Central memory CD4-positive, alpha-beta T cell (primary cell): Measurements from ENCODE around the gene TPO.

Experiments
- DNase-seq: peaks from one replicate; pipeline ENCODE4 v3.0.0; 2022

The TPO gene

DNA sequence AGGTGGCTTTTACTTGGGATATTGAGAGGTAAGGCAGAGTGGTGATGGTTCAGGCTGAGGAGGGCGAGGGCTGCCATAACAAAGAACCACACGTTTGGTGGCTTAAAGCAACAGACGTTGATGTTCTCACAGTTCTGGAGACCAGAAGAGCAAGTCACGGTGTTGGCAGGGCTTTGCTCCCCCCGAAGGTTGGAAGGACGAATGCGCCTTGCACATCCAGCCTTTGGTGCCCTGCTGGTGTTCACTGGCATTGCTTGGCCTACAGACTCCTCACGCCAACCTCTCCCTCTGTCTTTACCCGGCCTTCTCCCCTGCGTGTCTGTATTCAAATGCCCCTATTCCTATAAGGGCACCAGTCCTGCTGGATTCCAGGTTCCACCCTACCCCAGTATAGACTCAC is 125.4 kb downstream of the TPO start:
- DNase-seq: no peak

- DNase-seq: no peak
Measured at GRCh38 chr2:1539441-1539840, 126.2 kb downstream of the TPO start.

- no peak for DNase-seq
Measured at GRCh38 chr2:1539973-1540372, 126.7 kb downstream of the TPO start.

DNA sequence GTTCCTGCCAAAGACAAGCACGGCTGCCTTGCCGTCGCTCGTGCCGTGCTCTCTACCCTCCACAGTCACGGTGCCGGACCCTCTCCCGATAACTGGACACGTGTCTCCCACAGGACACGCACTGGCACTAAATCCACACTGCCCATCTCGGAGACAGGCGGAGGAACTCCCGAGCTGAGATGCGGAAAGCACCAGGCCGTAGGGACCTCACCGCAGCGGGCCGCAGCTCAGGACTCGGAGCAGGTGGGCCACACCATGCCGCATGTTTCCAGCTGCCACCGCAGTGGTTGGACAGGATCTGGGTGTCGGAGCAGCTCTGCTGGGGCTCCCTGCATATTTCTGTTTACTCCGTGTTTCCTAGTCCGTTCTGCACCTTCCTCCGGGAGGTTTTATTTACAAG is 127.2 kb downstream of the TPO start:
- no peak for DNase-seq

GRCh38 chr2:1541040-1541439 is 127.8 kb downstream of the TPO start:
- DNase-seq: no peak

DNA sequence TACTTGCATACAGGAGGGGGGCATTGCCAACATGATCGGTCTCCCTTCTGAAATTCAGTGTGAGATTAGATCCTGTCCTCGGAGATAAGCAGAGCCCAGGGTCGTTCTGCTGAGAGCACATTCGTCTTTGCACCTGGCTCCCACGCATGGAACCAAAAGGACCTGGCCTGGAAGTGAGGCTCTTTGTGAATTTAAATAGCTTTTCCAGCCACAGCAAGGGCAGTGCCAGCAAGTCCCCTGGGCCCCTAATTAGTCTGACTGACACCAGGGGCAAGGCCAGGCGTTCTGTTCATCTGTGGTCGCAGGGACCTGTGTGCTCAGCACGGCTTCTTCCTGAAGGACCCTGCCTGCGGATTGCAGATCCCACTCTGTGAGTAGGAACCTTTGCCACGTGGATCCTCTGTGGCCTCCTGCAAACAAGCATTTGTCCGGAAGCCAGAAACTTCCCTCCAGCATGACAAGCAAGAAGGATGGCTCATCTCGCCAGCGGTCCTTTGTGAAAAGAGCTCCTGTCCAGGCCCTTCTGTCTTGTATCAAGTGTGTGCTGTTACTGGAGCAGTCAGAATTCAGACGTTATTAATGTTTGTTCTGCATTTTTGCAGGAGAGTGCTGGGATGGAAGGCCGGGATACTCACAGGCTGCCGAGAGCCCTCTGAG is 128.7 kb downstream of the TPO start:
- DNase-seq: no peak

DNA sequence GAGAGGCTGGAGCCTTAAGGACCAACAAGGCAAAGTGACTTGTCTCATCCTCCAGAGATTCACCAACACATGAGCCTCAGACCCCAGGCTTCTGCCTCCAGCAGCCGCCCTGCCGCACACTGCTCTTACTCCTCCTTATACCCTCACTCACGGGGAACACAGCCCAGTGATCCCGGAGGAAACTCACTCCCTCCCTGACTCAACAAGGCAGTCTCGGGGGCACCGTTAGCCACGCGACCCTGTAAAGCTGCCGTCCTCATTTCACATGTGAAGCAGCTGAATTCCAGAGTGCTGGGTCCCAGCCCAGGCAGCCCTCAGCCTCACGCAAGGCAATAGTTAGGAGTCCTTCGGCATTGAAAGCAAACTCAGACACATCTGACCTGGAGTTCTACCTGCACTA is 129.7 kb downstream of the TPO start:
- DNase-seq: no peak

- DNase-seq: no peak
Measured at GRCh38 chr2:1543776-1544477, 130.7 kb downstream of the TPO start.

DNA sequence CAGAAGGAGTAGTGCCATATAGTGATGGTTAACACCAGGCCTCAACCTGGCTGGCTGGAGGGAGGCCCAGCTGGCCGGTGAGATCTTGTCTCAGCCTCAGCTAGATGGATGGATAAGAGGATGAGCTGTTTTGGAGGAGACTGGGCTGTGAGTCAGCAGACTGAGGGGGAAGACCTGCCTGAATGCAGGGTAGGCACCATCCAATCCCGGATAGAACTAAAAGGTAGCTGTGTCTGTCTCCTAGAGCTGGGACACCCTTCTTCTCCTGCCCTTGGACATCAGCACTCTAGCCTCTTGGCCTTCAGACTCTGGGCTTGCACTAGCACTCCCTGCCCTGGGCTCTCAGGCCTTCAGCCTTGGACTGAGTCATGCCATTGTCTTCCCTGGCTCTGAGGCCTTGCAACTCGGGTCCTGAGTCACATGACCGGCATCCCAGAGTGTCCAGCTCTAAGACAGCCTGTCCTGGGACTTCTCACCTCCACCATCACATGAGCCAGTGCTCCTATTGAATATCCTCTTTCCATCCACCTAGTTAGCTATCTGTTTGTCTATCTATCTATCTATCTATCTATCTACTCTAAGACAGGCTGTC is 131.3 kb downstream of the TPO start:
- DNase-seq: no peak

GRCh38 chr2:1546023-1546591 is 132.8 kb downstream of the TPO start:
- DNase-seq: peak; percentile 20

- no peak for DNase-seq
Measured at GRCh38 chr2:1546901-1547300, 133.6 kb downstream of the TPO start.

DNA sequence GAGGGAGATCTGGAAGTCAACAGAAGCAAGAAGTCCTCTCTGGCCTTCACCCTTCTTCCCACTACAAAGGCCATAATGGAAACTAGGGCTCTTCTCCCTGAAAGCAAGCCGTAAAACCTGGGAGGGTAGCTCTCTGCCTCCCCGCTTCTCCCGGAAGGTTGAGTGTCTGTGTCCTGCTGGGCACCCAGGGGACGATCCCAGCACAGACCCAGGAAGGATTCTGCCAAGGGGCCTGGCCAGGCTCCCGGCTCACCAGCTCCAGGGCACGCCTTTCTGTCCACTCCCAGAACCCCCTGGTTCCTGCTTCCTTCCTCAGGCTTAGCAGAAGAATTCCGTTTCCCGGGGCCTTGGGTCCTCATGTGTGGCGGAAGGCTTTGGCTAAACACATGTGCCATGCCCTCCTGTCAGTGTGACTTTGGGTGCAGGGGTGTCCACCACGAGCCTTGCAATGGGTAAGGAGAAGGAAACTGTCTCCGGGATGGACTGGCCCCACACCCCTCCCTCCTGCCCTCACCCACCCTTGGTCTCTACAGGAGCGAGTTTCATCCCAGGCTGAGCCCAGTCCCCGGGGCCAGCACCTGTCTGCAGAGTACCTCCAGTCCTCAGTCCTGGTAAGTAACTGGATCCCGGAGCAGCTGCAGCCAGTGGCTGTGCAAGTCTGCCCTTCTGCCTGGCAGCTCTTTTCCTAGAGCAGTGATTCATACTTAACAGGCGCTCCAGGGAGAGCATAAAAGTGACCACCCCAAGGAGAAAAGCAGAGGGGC is 135.8 kb downstream of the TPO start:
- DNase-seq: no peak

GRCh38 chr2:1550076-1550475 is 136.8 kb downstream of the TPO start:
- no peak for DNase-seq

GRCh38 chr2:1550658-1551316 is 137.5 kb downstream of the TPO start:
- DNase-seq: peak; percentile 33

GRCh38 chr2:1551905-1552304 is 138.6 kb downstream of the TPO start:
- DNase-seq: no peak

DNA sequence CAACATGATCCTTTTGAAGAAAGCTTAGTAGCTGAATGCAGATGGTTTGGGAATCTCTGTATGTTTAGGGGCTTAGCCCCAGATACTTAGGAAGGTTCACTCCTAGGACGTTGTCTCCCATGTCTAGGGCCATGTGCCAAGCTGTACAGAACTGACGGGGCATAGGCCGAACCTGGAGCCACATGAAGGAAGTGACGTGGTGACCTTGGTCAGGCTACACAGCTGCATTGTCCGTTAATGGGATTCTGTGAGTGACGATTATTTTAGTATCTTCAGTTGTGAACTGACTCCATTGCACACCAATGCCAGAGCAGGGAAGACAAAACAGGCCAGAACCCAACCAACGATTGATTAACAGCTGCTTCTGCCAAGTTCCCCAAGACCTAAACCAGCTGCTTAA is 139.3 kb downstream of the TPO start:
- DNase-seq: no peak

DNA sequence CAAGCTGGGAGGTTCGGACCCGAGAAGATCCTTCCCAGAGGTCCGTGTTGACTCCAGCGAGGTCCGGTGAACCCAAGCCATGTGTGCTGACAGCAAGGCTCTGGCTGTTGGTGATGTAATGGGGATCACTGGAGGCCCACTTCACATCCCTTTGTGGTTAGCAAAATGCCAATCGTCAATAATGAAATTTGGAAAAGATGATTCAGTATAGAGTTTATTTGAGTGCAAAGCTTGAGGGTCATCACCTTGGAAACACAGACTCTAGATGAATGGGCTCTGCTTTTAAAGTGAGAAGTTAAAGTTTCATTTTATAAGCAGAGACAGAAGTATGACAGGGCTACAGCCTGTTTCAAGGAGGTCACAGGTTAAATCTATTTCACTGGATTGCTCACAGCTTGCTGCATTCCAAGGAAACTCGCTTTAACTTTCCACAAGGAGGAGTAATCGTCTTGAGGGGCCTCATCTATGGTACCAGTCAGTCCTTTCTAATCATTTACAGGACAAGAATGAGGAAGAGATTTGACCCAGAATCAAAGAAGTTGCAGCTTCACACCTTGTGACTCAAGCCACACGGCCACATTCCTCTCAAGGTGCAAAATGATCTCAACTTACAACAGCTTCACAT is 140.5 kb downstream of the TPO start:
- no peak for DNase-seq

DNA sequence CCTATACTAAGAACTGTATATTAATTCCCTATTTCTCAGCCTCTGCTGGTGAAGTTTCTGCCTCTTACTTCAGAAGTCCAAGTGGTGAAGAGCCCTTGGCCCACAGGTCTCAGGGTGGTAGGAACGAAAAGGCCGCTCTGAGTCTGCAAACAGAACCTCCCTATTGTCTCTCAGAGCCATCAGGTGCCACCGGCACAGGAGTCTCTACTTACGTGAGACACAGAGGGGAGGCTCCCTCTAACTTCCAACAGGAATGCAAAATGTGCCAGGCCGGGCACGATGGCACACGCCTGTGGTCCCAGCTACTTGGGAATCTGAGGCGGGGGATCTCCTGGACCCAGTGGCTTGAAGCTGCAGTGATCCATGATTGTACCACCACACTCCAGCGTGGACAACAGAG is 143.0 kb downstream of the TPO start:
- no peak for DNase-seq

- DNase-seq: no peak
Measured at GRCh38 chr2:1556776-1557466, 143.7 kb downstream of the TPO start.

DNA sequence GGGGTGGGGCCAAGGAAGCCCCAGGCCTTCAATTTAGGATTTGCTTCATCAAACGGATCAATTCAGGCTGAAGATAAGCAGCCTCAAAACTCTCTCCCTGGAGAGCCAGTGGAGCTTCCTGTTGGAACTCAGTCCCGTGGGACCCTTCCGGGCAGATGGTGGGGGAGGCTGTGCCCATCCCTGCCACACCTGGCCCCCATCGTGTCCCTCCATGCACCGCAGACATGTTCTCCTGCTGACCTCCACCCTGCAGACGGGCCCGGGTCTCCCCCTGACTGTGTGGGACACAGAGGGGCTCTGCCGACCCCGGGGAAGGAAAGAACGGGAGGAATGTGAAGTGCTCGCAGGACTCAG is 144.2 kb downstream of the TPO start:
- no peak for DNase-seq

GRCh38 chr2:1559589-1560175 is 146.4 kb downstream of the TPO start:
- DNase-seq: no peak
